Neutrophil (primary cell): ENCODE data around the gene USB1.

Experiments
- H3K27ac ChIP-seq: fragments of 200-600 bp; sonication (generic); 2 replicates; pipeline ENCODE4 v1.5.1; 2016; ENCODE audit warnings: mild to moderate bottlenecking, moderate library complexity
- H3K27me3 ChIP-seq: fragments of 200-600 bp; sonication (generic); 2 replicates; pipeline ENCODE4 v1.6.0; 2016; ENCODE audit warnings: mild to moderate bottlenecking
- H3K36me3 ChIP-seq: fragments of 200-600 bp; sonication (generic); 2 replicates; pipeline ENCODE4 v1.5.1; 2017
- H3K4me1 ChIP-seq, 2 experiments: fragments of 200-600 bp in 1 of 2; sonication (generic) in 1 of 2; 1 replicate in 1 of 2; 2 replicates in 1 of 2; pipeline versions ENCODE4 v1.5.1 to v1.6.1; 2013 to 2016; ENCODE audit warnings: low read depth in 1 of 2, low read length in 1 of 2, mild to moderate bottlenecking in 1 of 2, moderate library complexity in 1 of 2; ENCODE audit not compliant: control insufficient read depth in 1 of 2, insufficient read depth in 1 of 2
- H3K4me3 ChIP-seq, 2 experiments: fragments of 200-600 bp in 1 of 2; sonication (generic) in 1 of 2; 1 replicate in 1 of 2; 2 replicates in 1 of 2; pipeline ENCODE4 v1.5.1; 2013 to 2016; ENCODE audit warnings: low read depth in 1 of 2, low read length in 1 of 2, mild to moderate bottlenecking in 1 of 2, moderate library complexity in 1 of 2
- H3K9me3 ChIP-seq: fragments of 200-600 bp; sonication (generic); 2 replicates; pipeline ENCODE4 v1.5.1; 2016
- TF ChIP-seq, protein P1 (sequence below): fragments of 200-600 bp; sonication (generic); IDR thresholded peaks from 2 replicates; pipeline ENCODE4 v1.5.1; 2016; ENCODE audit warnings: antibody characterized with exemption

The USB1 gene

DNA sequence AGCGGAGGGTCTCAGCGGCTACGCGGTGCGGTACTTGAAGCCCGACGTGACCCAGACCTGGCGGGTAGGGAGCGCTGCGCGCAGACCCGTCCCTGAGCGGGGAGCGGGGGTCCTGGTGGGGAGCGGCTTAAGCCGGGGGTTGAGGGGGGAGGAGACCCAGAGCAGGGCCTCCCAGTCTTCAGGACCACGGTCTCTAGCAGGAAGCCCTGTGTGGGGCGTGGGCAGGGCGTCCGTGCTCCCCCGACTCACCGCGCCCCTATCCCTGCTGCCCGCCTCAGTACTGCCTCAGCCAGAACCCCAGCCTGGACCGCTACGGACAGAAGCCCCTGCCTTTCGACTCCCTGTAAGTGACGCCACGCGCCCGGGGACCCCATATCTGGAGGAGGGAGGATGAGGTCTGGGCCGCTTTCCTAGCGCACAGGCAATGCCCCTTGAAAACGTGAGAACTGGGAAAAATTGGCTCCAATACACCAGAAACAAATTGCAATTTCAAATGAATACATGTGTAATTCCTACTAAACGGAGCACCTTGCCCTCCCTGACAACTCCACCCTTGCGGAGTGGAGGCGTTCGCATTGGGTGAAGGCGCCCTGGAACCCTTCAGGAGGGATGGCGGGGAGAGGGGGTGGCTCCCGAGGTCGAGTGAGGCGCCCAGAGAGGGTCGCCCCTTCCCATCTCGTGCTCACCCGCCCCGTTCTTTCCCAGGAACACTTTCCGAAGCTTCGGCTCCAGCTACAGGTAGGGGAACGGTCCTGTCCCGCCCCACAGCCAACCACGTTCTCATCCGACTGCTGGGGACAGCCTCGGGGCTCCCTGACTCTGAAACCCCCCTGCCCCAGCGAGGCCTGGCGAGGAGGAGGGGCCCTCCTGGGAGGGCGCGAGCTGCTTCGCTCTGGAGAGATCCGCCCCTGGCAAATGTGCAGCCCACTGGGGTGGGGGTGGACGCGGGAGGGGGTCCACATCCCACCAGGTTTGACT, 15.7 kb upstream of the USB1 start:
- Histone ChIP-seq H3K9me3 (no peaks in the 10 kb centered on the region), H3K27me3 (peaks cover 55% of the 10 kb centered on the region), H3K4me1 (peaks cover 8 to 15% of the 10 kb centered on the region in 2 experiments), H3K4me3 (peak overlapping the region; percentile 66 to 73), H3K36me3 (no peaks in the 10 kb centered on the region), H3K27ac (peak overlapping the region; percentile 27)
- TF ChIP-seq, protein P1, sequence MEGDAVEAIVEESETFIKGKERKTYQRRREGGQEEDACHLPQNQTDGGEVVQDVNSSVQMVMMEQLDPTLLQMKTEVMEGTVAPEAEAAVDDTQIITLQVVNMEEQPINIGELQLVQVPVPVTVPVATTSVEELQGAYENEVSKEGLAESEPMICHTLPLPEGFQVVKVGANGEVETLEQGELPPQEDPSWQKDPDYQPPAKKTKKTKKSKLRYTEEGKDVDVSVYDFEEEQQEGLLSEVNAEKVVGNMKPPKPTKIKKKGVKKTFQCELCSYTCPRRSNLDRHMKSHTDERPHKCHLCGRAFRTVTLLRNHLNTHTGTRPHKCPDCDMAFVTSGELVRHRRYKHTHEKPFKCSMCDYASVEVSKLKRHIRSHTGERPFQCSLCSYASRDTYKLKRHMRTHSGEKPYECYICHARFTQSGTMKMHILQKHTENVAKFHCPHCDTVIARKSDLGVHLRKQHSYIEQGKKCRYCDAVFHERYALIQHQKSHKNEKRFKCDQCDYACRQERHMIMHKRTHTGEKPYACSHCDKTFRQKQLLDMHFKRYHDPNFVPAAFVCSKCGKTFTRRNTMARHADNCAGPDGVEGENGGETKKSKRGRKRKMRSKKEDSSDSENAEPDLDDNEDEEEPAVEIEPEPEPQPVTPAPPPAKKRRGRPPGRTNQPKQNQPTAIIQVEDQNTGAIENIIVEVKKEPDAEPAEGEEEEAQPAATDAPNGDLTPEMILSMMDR = no peak

DNA sequence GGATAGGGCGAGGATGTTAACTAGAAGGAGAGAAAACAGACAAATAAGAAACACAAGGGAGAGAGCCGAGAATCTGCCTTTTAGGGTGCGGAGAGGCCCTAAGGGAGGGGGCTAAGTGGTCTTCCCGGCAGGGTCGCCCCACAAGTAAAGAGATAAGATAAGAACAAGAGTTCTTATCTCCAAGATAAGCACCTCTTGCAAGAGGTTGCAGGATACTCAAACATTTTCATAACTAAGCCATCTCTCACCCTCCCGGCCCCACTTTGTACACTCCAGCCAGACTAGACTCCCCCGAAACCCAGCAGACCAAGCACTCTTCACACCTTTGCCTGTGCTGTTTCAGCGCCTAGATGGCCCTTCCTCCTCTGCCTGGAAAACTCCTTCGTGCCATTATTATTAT, 15.0 kb upstream of the USB1 start:
- no peaks in the 10 kb centered on the region for H3K36me3 ChIP-seq
- TF ChIP-seq, protein P1 = no peak
- H3K27ac ChIP-seq = no peak overlapping the region
- H3K4me3 ChIP-seq = no peak overlapping the region
- peaks cover 8 to 15% of the 10 kb centered on the region in 2 experiments for H3K4me1 ChIP-seq
- H3K9me3 ChIP-seq = no peaks in the 10 kb centered on the region
- H3K27me3 ChIP-seq = peaks cover 55% of the 10 kb centered on the region

DNA sequence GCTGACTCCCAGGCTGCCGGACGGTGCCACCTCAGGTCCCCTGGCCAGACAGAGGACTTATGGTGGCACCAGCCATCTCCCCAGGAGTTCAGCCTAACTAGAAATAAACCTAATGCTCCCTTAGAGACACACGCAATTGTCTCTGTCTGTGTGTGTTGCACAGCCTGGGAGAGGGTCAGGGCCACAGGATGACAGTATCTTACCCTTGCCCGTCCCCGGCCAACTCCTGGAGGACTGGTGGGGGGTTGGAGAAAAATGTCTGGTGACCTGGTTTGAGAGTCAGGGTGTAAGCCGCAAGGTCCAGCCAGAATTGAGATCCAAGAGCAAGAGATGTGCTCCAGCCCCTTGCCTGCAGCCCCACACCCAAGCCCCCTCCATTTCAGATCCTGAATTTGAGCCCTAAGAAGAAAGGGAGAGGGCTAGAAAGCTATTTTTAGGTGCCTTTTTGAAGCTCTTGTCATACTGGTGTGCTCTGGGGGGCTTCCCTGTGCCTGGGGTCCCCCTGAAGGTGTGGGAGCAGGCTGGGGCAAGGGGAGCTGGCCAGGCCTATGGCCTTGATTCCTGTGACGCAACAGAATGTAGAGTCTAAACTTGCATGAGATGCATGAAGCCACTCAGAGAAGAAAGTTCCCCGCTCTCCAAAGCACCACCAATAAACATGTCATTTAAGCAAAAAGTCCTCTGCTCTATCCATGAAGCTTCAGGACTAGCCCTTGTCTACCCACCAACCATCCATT, 13.6 kb upstream of the USB1 start:
- H3K27ac ChIP-seq = no peak overlapping the region
- H3K36me3 ChIP-seq = no peaks in the 10 kb centered on the region
- H3K27me3 ChIP-seq = peaks cover 43% of the 10 kb centered on the region
- TF ChIP-seq, protein P1 = no peak
- H3K4me3 ChIP-seq = no peak overlapping the region
- H3K4me1 ChIP-seq = peaks cover 8 to 15% of the 10 kb centered on the region in 2 experiments
- no peaks in the 10 kb centered on the region for H3K9me3 ChIP-seq

DNA sequence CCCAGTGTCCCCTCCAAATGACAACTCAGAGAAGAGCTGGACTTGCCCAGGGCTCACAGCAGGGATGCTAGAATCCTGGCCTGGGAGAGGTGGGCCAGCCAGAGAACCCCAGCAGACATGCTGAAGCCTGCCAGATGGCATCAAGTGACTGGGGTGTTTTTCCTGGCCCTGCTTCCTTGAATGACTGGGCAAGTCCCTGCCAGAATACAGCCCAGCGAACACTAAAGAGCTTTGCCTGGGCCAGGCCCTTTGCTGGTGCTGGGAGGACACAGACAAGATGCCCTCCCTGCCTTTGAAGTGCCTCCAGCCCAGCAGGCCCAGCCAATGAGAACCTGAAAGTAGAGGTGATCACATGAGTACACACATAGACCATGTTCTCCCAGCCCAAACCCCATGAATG, 12.3 kb upstream of the USB1 start:
- Histone ChIP-seq H3K9me3 (no peaks in the 10 kb centered on the region), H3K27ac (no peak overlapping the region), H3K4me3 (no peak overlapping the region), H3K27me3 (peaks cover 35% of the 10 kb centered on the region), H3K4me1 (peaks cover 17 to 28% of the 10 kb centered on the region in 2 experiments), H3K36me3 (no peaks in the 10 kb centered on the region)
- TF ChIP-seq, protein P1 = no peak

DNA sequence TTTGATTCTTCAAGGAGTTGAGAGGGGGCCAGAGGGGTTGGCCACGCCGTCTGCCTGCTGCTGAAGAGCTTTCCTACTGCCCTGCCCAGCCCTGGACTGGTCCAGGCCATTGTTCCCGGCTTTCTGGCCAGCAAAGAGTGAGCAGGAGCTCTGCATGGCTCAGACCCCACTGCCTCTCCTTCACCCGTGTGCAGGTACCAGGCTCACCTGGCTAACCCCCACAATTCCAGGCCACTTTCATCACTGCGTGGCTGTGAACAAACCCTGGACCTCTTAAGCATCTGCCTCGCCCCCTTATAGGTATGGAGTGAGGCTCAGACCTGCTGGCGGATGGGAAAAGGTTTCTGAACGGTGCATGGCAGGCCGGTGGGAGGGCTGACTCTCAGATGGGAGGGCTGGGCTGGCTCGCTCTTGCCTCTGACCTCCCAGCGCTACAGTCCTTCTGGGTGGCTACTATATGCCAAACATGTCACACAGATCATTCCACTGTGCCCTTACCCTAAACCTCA, 9.6 kb upstream of the USB1 start:
- TF ChIP-seq, protein P1 = no peak
- H3K9me3 ChIP-seq = no peaks in the 10 kb centered on the region
- no peak overlapping the region for H3K27ac ChIP-seq
- H3K27me3 ChIP-seq = peaks cover 8% of the 10 kb centered on the region
- H3K4me1 ChIP-seq = peaks cover 30 to 40% of the 10 kb centered on the region in 2 experiments
- H3K4me3 ChIP-seq = no peak overlapping the region
- peaks cover 14% of the 10 kb centered on the region for H3K36me3 ChIP-seq
